Activated CD8-positive, alpha-beta T cell treated with anti-CD3 and anti-CD28 coated beads for 36 hours (primary cell): ENCODE measurements around the gene PON1. TPM values are rescaled to one million over a fixed set of nuclear protein-coding genes. Genes with fewer than 3 reads are reported as not detected.

Source experiments
- ATAC-seq: fragments of 200-7000 bp; cut with Tn5 transposase; one replicate; pipeline ENCODE4 v1.10.0; 2021; ENCODE audit warnings: mild to moderate bottlenecking, moderate library complexity
- CTCF ChIA-PET: fragments of 350-600 bp; sonication (Branson Sonifier 250); formaldehyde crosslinking; loops from one replicate; lab custom pipeline; 2021; ENCODE audit warnings: antibody characterized with exemption; lab: Charles Lee
- POLR2A ChIA-PET: fragments of 350-600 bp; sonication (Branson Sonifier 250); formaldehyde crosslinking; loops from one replicate; lab custom pipeline; 2021; ENCODE audit warnings: antibody characterized with exemption; lab: Charles Lee
- DNase-seq: peaks from one replicate; pipeline ENCODE4 v3.0.0-alpha.2; 2020
- H3K27ac Mint-ChIP-seq: one replicate; pipeline ENCODE4 v1.8.0; 2021; ENCODE audit warnings: mild to moderate bottlenecking, mixed read lengths
- H3K27me3 Mint-ChIP-seq: one replicate; pipeline ENCODE4 v1.8.0; 2021; ENCODE audit warnings: mixed read lengths
- H3K36me3 Mint-ChIP-seq: one replicate; pipeline ENCODE4 v1.8.0; 2021; ENCODE audit warnings: low read depth, mixed read lengths
- H3K4me1 Mint-ChIP-seq: one replicate; pipeline ENCODE4 v1.8.0; 2021; ENCODE audit warnings: low read depth, mixed read lengths
- H3K4me3 Mint-ChIP-seq: one replicate; pipeline ENCODE4 v1.8.0; 2021; ENCODE audit warnings: mild to moderate bottlenecking, moderate library complexity, mixed read lengths
- H3K9me3 Mint-ChIP-seq: one replicate; pipeline ENCODE4 v1.8.0; 2021; ENCODE audit warnings: mixed read lengths
- CTCF ChIP-seq: fragments of 200-600 bp; IDR thresholded peaks from one replicate; pipeline ENCODE4 v1.8.0; 2022; ENCODE audit warnings: antibody characterized with exemption, mild to moderate bottlenecking
- intact Hi-C: fragments of 100-400 bp; cut with micrococcal nuclease; formaldehyde crosslinking; loops from one replicate; pipeline ENCODE4 v1.10.0; 2022
- total RNA-seq, 2 experiments: library from RNA; stranded (reverse); gene quantifications; one replicate each; pipeline ENCODE4 v1.2.3, GENCODE V29; 2021

The PON1 gene
- total RNA-seq, 2 experiments from 2014 or later, result not detected

- ATAC-seq, result no peak
- no peaks in the 10 kb centered on the region for H3K9me3 Mint-ChIP-seq
- ChIA-PET POLR2A (no interaction called here), CTCF (no interaction called here)
- no peak for DNase-seq
- no peak overlapping the region for H3K4me3 Mint-ChIP-seq
- no peaks in the 10 kb centered on the region for H3K4me1 Mint-ChIP-seq
- peaks cover 7% of the 10 kb centered on the region for H3K27me3 Mint-ChIP-seq
- intact Hi-C loops, result no loop called here
- H3K27ac Mint-ChIP-seq, result no peak overlapping the region
- no peak for TF ChIP-seq CTCF
- H3K36me3 Mint-ChIP-seq, result no peaks in the 10 kb centered on the region
Observed at GRCh38 chr7:95312561-95312960, 11.8 kb downstream of the PON1 start.

- intact Hi-C loops, result no loop called here
- Mint-ChIP-seq H3K4me1 (no peaks in the 10 kb centered on the region), H3K36me3 (no peaks in the 10 kb centered on the region), H3K4me3 (no peak overlapping the region), H3K27me3 (peaks cover 8% of the 10 kb centered on the region), H3K27ac (no peak overlapping the region), H3K9me3 (no peaks in the 10 kb centered on the region)
- TF ChIP-seq CTCF, result no peak
- POLR2A ChIA-PET, result no interaction called here
- CTCF ChIA-PET, result no interaction called here
- ATAC-seq (no peak), DNase-seq (no peak)
Observed at GRCh38 chr7:95311389-95311788, 12.9 kb downstream of the PON1 start.

GRCh38 chr7:95309951-95310350 lies 14.4 kb downstream of the PON1 start:
- DNase-seq, result no peak
- intact Hi-C loops, result no loop called here
- Mint-ChIP-seq H3K36me3 (no peaks in the 10 kb centered on the region), H3K4me1 (no peaks in the 10 kb centered on the region), H3K27me3 (peaks cover 8% of the 10 kb centered on the region), H3K27ac (no peak overlapping the region), H3K9me3 (no peaks in the 10 kb centered on the region), H3K4me3 (no peak overlapping the region)
- ChIA-PET CTCF (no interaction called here), POLR2A (no interaction called here)
- no peak for TF ChIP-seq CTCF
- ATAC-seq, result no peak

GRCh38 chr7:95304990-95305389 lies 19.3 kb downstream of the PON1 start:
- DNase-seq (peak; percentile 17), ATAC-seq (no peak)
- Mint-ChIP-seq H3K27ac (no peak overlapping the region), H3K9me3 (no peaks in the 10 kb centered on the region), H3K4me3 (no peak overlapping the region), H3K27me3 (peaks cover 8% of the 10 kb centered on the region), H3K4me1 (no peaks in the 10 kb centered on the region), H3K36me3 (no peaks in the 10 kb centered on the region)
- ChIA-PET POLR2A (no interaction called here), CTCF (no interaction called here)
- intact Hi-C loops, result no loop called here
- no peak for TF ChIP-seq CTCF

- no peak for ATAC-seq
- Mint-ChIP-seq H3K9me3 (no peaks in the 10 kb centered on the region), H3K27me3 (peaks cover 16% of the 10 kb centered on the region), H3K4me1 (no peaks in the 10 kb centered on the region), H3K36me3 (no peaks in the 10 kb centered on the region), H3K27ac (no peak overlapping the region), H3K4me3 (no peak overlapping the region)
- no peak for DNase-seq
- TF ChIP-seq CTCF, result no peak
- intact Hi-C loops, result no loop called here
- POLR2A ChIA-PET, result no interaction called here
- CTCF ChIA-PET, result no interaction called here
Observed at GRCh38 chr7:95303013-95303905, 21.1 kb downstream of the PON1 start.
